ENCODE data around the gene MINDY4.

MINDY4 gene

GRCh38 chr7:30852744-30853288 is 81.6 kb downstream of the MINDY4 start:
- DNase-seq (ENCODE audit: low read depth in 2 of 2), result no peak

- DNase-seq (ENCODE audit: low read depth in 2 of 2), result no peak
Measured at GRCh38 chr7:30853576-30853975, 82.4 kb downstream of the MINDY4 start.

GRCh38 chr7:30855936-30856335 is 84.7 kb downstream of the MINDY4 start:
- no peak for DNase-seq (ENCODE audit: low read depth in 2 of 2)

GRCh38 chr7:30858576-30858975 is 87.4 kb downstream of the MINDY4 start:
- DNase-seq (ENCODE audit: low read depth in 2 of 2), result no peak

GRCh38 chr7:30859202-30859939 is 88.2 kb downstream of the MINDY4 start:
- no peak for DNase-seq (ENCODE audit: low read depth in 2 of 2)

- no peak for DNase-seq (ENCODE audit: low read depth in 2 of 2)
Measured at GRCh38 chr7:30859940-30860496, 88.8 kb downstream of the MINDY4 start.

GRCh38 chr7:30861612-30862011 is 90.4 kb downstream of the MINDY4 start:
- no peak for DNase-seq (ENCODE audit: low read depth in 2 of 2)

- DNase-seq (ENCODE audit: low read depth in 2 of 2), result no peak
Measured at GRCh38 chr7:30862995-30863705, 91.9 kb downstream of the MINDY4 start.

GRCh38 chr7:30863706-30864035 is 92.5 kb downstream of the MINDY4 start:
- DNase-seq (ENCODE audit: low read depth in 2 of 2), result no peak

- DNase-seq (ENCODE audit: low read depth in 2 of 2), result no peak
Measured at GRCh38 chr7:30864101-30864500, 92.9 kb downstream of the MINDY4 start.

- DNase-seq (ENCODE audit: low read depth in 2 of 2), result no peak
Measured at GRCh38 chr7:30865076-30865475, 93.9 kb downstream of the MINDY4 start.

- DNase-seq (ENCODE audit: low read depth in 2 of 2), result no peak
Measured at GRCh38 chr7:30865821-30866220, 94.6 kb downstream of the MINDY4 start.

GRCh38 chr7:30866939-30867338 is 95.7 kb downstream of the MINDY4 start:
- DNase-seq (ENCODE audit: low read depth in 2 of 2), result no peak

GRCh38 chr7:30867483-30867882 is 96.3 kb downstream of the MINDY4 start:
- DNase-seq (ENCODE audit: low read depth in 2 of 2), result no peak

GRCh38 chr7:30869794-30870611 is 98.8 kb downstream of the MINDY4 start:
- DNase-seq (ENCODE audit: low read depth in 2 of 2), result no peak

- no peak for DNase-seq (ENCODE audit: low read depth in 2 of 2)
Measured at GRCh38 chr7:30870821-30871518, 99.8 kb downstream of the MINDY4 start.

GRCh38 chr7:30871655-30872054 is 100.4 kb downstream of the MINDY4 start:
- no peak for DNase-seq (ENCODE audit: low read depth in 2 of 2)

- DNase-seq (ENCODE audit: low read depth in 2 of 2), result no peak
Measured at GRCh38 chr7:30873207-30873606, 102.0 kb downstream of the MINDY4 start.

- no peak for DNase-seq (ENCODE audit: low read depth in 2 of 2)
Measured at GRCh38 chr7:30873656-30874055, 102.4 kb downstream of the MINDY4 start.

- no peak for DNase-seq (ENCODE audit: low read depth in 2 of 2)
Measured at GRCh38 chr7:30874656-30875302, 103.6 kb downstream of the MINDY4 start.
